Motor neuron (in vitro differentiated cells): Measurements from ENCODE around the gene UBE2D2. TPM values are rescaled to one million over a fixed set of nuclear protein-coding genes. Genes with fewer than 3 reads are reported as not detected.
A peak's percentile ranks its signal among the peaks of the same experiment; 100 is the strongest.

ENCODE experiments used
- ATAC-seq, 8 experiments: fragments of 200-7000 bp; cut with Tn5 transposase; replicated peaks in 6 of 8; 2 replicates each; pipeline ENCODE4 v1.8.0; 2021; ENCODE audit warnings: mild to moderate bottlenecking in 8 of 8, moderate library complexity in 8 of 8
- H3K27ac ChIP-seq, 2 donors: fragments of 250-450 bp; sonication (Bioruptor Pico); 2 replicates each; pipeline ENCODE4 v1.9.0; 2021; ENCODE audit warnings: antibody characterized with exemption in 2 of 2, mild to moderate bottlenecking in 2 of 2, moderate library complexity in 1 of 2
- H3K4me1 ChIP-seq, 2 donors: fragments of 250-450 bp; sonication (Bioruptor Pico); replicated peaks in 1 of 2; 2 replicates each; pipeline ENCODE4 v1.6.1; 2021; ENCODE audit warnings: antibody characterized with exemption in 2 of 2, mild to moderate bottlenecking in 2 of 2, moderate library complexity in 1 of 2
- H3K4me3 ChIP-seq, 5 donors: fragments of 250-450 bp; sonication (Bioruptor Pico); 2 replicates each; pipeline ENCODE4 v1.9.0; 2021; ENCODE audit warnings: antibody characterized with exemption in 5 of 5, mild to moderate bottlenecking in 5 of 5, moderate library complexity in 4 of 5
- WGBS, 10 experiments: fragments of 450-650 bp; shearing (Covaris generic); methylation state at CpG; one replicate each; pipeline ENCODE4 v1.0.0; 2022; 5-methylcytosine and 5-hydroxymethylcytosine counted together
- in situ Hi-C, 9 experiments: fragments of 400-800 bp; cut with MboI; loops; one replicate each; pipeline ENCODE4 v1.15.0; 2021; ENCODE audit warnings: low sequenced_read_pairs in 9 of 9, low pct_unique_long_range_greater_than_20kb in 2 of 9; ENCODE audit not compliant: unreplicated experiment in 9 of 9
- total RNA-seq, 8 experiments: library from RNA; unstranded; fragments of 300-600 nt; gene quantifications; 2 replicates each; pipeline versions ENCODE4 v1.2.3 to v1.2.4, GENCODE V29; 2022

Gene UBE2D2
- total RNA-seq, 8 experiments from 2014 or later: 66.9 to 164 (median 102) TPM

- in situ Hi-C loops: loop anchor here in 1 of 9 experiments (25.0 kb wide), 1 partner anchor 105 kb away; no protein-coding TSS in a partner anchor
- peaks cover 83 to 94% of the 10 kb centered on the region in 2 donors for H3K4me1 ChIP-seq
- ATAC-seq: no peak
- no peak overlapping the region for H3K27ac ChIP-seq
- H3K4me3 ChIP-seq: no peak overlapping the region
- WGBS, 10 experiments: 25 to 100% (median 75%) methylated on average over 1 to 4 of the region's 12 CpGs; no CpG with 5 or more reads in 5 of the 10 experiments
Measured at GRCh38 chr5:139657363-139658321, 96.5 kb downstream of the UBE2D2 start.

- ATAC-seq: peak in 2 of 8 experiments; percentile 1 to 3
- Histone ChIP-seq H3K4me3 (no peak overlapping the region), H3K27ac (peak overlapping the region in 1 of 2 donors; percentile 80), H3K4me1 (peaks cover 75 to 87% of the 10 kb centered on the region in 2 donors)
- in situ Hi-C loops: loop anchor here in 1 of 9 experiments (25.0 kb wide), 1 partner anchor 104 kb away; no protein-coding TSS in a partner anchor
- 0 to 100% (median 20%) methylated on average over 1 to 2 of the region's 14 CpGs; no CpG with 5 or more reads in 5 of the 10 experiments for WGBS, 10 experiments
Measured at GRCh38 chr5:139658501-139658927, 97.4 kb downstream of the UBE2D2 start.

- H3K4me1 ChIP-seq: peaks cover 69 to 84% of the 10 kb centered on the region in 2 donors
- peak overlapping the region; percentile 80 to 91 for H3K27ac ChIP-seq
- ATAC-seq: peak; percentile 7 to 57 (median 31)
- peak overlapping the region in 1 of 5 donors; percentile 7 for H3K4me3 ChIP-seq
- WGBS, 10 experiments: 0 to 20% (median 10%) methylated on average over 1 of the region's 15 CpGs; no CpG with 5 or more reads in 6 of the 10 experiments
- in situ Hi-C loops: loop anchor here in 1 of 9 experiments (25.0 kb wide), 1 partner anchor 103 kb away; no protein-coding TSS in a partner anchor
Measured at GRCh38 chr5:139658928-139659667, 98.0 kb downstream of the UBE2D2 start.

GRCh38 chr5:139659695-139660101, 98.6 kb downstream of the UBE2D2 start:
- H3K27ac ChIP-seq: peak overlapping the region; percentile 80 to 91

GRCh38 chr5:139660105-139660922, 99.2 kb downstream of the UBE2D2 start:
- peak in 2 of 8 experiments; percentile 0 to 4 for ATAC-seq
- Histone ChIP-seq H3K4me1 (peaks cover 57 to 71% of the 10 kb centered on the region in 2 donors), H3K27ac (peak overlapping the region; percentile 80 to 91), H3K4me3 (peak overlapping the region in 1 of 5 donors; percentile 19)
- 80% methylated on average over 2 of the region's 14 CpGs; no CpG with 5 or more reads in 9 of the 10 experiments for WGBS, 10 experiments
- in situ Hi-C loops: loop anchor here in 1 of 9 experiments (25.0 kb wide), 1 partner anchor 102 kb away; no protein-coding TSS in a partner anchor

More at GRCh38 chr5:139659695-139660101, 98.6 kb downstream of the UBE2D2 start:
- H3K4me1 ChIP-seq: peaks cover 63 to 78% of the 10 kb centered on the region in 2 donors
- ATAC-seq: peak in 1 of 8 experiments; percentile 7
- 50 to 69% methylated on average over 4 to 5 of the region's 13 CpGs; no CpG with 5 or more reads in 8 of the 10 experiments for WGBS, 10 experiments
- in situ Hi-C loops: loop anchor here in 1 of 9 experiments (25.0 kb wide), 1 partner anchor 103 kb away; no protein-coding TSS in a partner anchor
- peak overlapping the region in 1 of 5 donors; percentile 3 for H3K4me3 ChIP-seq

GRCh38 chr5:139660923-139661814, 100.0 kb downstream of the UBE2D2 start:
- WGBS, 10 experiments: 0 to 100% (median 80%) methylated on average over 1 to 5 of the region's 41 CpGs; no CpG with 5 or more reads in 5 of the 10 experiments
- in situ Hi-C loops: loop anchor here in 1 of 9 experiments (25.0 kb wide), 1 partner anchor 101 kb away; no protein-coding TSS in a partner anchor
- Histone ChIP-seq H3K27ac (peak overlapping the region; percentile 80 to 91), H3K4me3 (peak overlapping the region in 3 of 5 donors; percentile 9 to 23 (median 19)), H3K4me1 (peaks cover 48 to 63% of the 10 kb centered on the region in 2 donors)
- ATAC-seq: peak; percentile 66 to 93 (median 88)

GRCh38 chr5:139662617-139663016, 101.5 kb downstream of the UBE2D2 start:
- in situ Hi-C loops: loop anchor here in 1 of 9 experiments (25.0 kb wide), 1 partner anchor 100 kb away; no protein-coding TSS in a partner anchor
- no peak overlapping the region for H3K27ac ChIP-seq
- ATAC-seq: no peak
- no peak overlapping the region for H3K4me3 ChIP-seq
- peaks cover 48 to 63% of the 10 kb centered on the region in 2 donors for H3K4me1 ChIP-seq
- WGBS, 10 experiments: 60 to 100% (median 96%) methylated on average over 1 to 5 of the region's 9 CpGs; no CpG with 5 or more reads in 5 of the 10 experiments

- Histone ChIP-seq H3K4me1 (peaks cover 50 to 61% of the 10 kb centered on the region in 2 donors), H3K27ac (peak overlapping the region in 1 of 2 donors; percentile 12), H3K4me3 (no peak overlapping the region)
- in situ Hi-C loops: loop anchor here in 1 of 9 experiments (25.0 kb wide), 1 partner anchor 99 kb away; no protein-coding TSS in a partner anchor
- 75 to 100% (median 96%) methylated on average over 1 to 6 of the region's 14 CpGs; no CpG with 5 or more reads in 6 of the 10 experiments for WGBS, 10 experiments
- ATAC-seq: no peak
Measured at GRCh38 chr5:139663207-139664085, 102.3 kb downstream of the UBE2D2 start.

GRCh38 chr5:139664086-139664693, 103.1 kb downstream of the UBE2D2 start:
- ATAC-seq: no peak
- Histone ChIP-seq H3K4me1 (peaks cover 50 to 61% of the 10 kb centered on the region in 2 donors), H3K27ac (peak overlapping the region in 1 of 2 donors; percentile 18), H3K4me3 (no peak overlapping the region)
- 93% methylated on average over 2 of the region's 9 CpGs; no CpG with 5 or more reads in 9 of the 10 experiments for WGBS, 10 experiments
- in situ Hi-C loops: loop anchor here in 1 of 9 experiments (25.0 kb wide), 1 partner anchor 98 kb away; no protein-coding TSS in a partner anchor
